GM18507 (cell line): ENCODE results near the gene OR2AG2.

Experiments
- DNase-seq: peaks from one replicate; pipeline ENCODE4 v3.0.0; 2011; ENCODE audit warnings: low read depth; ENCODE audit not compliant: insufficient read length; ENCODE audit errors: extremely low spot score
- FAIRE-seq: peaks from 2 replicates; lab custom pipeline; 2011; peaks lifted over from hg19 to GRCh38; lab: Jason Lieb, UNC

Gene OR2AG2

DNA sequence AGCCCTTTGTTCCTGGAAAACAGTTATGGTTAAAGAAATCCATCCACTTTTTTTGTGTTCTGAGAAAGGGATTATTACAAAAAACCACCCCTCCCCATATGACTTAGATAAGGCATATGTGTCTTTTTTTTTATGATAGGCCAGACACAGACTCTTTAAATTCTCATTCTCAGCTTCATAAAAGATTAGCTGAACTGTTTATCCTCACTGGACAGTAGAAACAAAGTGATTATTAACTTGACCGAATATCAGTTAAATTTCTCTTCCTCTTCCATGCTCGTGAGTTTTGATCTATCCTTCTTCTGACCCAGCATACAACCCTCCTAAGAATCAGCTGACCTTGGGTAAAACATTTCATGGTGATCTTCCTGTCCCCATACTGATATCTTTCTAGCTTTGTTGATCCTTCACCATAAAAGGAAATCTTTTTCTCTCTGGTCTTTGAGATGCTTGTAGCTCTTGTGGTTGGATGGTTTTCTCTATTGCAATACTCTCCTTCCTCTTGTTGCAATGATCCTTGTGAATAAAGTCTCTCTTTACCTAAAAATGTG, 26.2 kb downstream of the OR2AG2 start:
- peak; percentile 17 for DNase-seq
- peak; percentile 97 for FAIRE-seq

DNA sequence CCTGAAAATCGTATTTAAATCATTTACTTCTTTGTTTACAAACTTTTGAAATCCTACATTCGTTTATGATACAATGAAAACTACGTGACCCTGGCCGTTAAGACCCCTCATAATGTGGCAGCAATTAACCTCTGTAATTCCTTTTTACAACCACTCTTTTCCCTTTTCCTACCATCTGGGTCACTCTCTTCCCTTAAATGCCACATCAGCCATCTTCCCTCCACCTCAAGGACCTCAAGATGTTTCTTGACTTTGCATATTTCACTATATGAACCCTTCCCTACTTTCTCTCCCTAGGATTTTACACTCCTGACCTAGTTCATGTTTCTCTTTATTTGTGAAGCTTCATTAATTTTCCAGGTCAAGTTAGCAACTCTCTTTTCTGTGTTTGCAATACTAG, 26.8 kb downstream of the OR2AG2 start:
- peak; percentile 60 for FAIRE-seq
- DNase-seq, result no peak

- FAIRE-seq, result no peak
Observed at GRCh38 chr11:6742260-6742659, 29.5 kb downstream of the OR2AG2 start.

GRCh38 chr11:6738590-6738989, 33.2 kb downstream of the OR2AG2 start:
- FAIRE-seq (no peak), DNase-seq (no peak)

More at GRCh38 chr11:6742260-6742659, 29.5 kb downstream of the OR2AG2 start:
- DNase-seq, result no peak

DNA sequence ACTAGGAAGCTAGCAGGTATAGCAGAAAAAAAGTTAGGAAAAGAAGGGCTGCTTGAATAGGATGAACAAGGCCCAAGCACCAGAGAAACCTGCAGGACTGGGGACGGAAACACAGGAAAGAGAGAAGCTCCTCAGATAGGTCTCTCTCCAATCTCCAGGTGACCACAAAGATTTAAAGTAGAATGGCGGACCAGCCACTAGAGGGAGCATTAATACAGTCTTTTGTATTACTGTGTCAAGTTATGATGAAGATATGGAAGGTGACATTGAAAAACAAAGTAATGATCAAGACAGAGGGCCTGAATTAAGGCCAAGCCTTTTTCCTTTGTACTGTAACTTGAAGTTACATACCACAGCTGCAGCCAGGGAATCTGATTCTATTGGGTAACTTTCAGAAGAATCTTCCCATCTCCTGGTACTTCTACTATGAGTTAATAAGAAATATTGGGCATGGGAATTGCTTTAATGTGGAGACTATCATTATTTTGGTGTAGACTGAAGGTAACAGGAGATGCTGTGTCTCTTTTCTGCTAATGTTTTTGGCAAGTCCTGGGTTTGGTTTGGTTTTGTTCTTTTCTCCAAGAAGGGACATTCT, 33.8 kb downstream of the OR2AG2 start:
- FAIRE-seq (peak; percentile 94), DNase-seq (peak; percentile 15)

DNA sequence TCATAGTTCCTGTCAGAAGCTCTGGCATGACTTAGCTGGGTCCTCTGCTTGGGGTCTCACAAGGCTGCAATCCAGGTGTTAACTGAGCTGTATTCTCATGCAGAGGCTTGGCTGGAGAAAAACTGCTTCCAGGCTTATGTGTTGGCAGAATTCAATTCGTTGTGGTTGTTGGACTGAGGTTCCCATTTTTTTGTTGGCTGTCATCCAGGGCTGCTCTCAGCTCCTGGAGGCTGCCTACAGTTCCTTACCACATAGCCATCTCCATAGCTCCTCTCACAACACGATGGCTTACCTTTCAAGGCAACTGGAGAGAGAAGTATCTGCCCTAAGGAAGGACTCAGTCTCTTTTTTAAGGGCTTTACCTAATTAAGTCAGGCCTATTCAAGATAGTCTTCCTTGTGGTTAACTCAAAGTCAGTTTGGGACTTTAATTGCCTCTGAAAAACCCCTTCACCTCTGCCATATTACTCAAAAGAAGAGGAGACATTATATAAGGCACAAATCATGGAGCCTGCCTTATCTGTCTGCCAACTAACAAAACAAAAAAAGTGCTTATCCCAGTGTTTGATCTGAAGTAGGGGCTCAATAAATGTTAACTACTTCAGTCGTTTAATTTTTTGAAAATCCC, 35.2 kb downstream of the OR2AG2 start:
- DNase-seq (no peak), FAIRE-seq (no peak)

DNA sequence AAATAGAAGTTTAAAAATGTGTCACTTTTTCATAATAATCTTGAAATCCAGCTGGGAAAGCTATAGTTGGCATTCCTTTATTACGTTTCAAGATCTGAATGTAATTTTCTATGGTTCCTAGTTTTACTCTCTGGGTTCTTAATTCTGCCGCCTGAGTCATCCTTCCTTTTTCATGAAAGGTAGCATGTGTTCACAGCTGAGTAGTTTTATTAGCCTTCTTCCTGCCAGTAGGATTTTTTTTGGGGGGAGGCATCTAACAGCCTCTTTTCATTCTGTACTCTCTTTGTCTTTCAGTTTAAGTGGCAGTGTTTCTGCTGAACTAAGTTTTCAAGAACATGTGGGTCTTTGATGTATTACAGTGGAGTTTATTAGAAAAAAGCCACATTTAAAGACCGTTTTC, 36.5 kb downstream of the OR2AG2 start:
- FAIRE-seq (no peak), DNase-seq (no peak)

- no peak for DNase-seq
- FAIRE-seq, result no peak
Observed at GRCh38 chr11:6734616-6735015, 37.2 kb downstream of the OR2AG2 start.

GRCh38 chr11:6733326-6734275, 38.2 kb downstream of the OR2AG2 start:
- FAIRE-seq, result no peak
- DNase-seq, result no peak

GRCh38 chr11:6727971-6728760, 43.6 kb downstream of the OR2AG2 start:
- no peak for FAIRE-seq
- no peak for DNase-seq

DNA sequence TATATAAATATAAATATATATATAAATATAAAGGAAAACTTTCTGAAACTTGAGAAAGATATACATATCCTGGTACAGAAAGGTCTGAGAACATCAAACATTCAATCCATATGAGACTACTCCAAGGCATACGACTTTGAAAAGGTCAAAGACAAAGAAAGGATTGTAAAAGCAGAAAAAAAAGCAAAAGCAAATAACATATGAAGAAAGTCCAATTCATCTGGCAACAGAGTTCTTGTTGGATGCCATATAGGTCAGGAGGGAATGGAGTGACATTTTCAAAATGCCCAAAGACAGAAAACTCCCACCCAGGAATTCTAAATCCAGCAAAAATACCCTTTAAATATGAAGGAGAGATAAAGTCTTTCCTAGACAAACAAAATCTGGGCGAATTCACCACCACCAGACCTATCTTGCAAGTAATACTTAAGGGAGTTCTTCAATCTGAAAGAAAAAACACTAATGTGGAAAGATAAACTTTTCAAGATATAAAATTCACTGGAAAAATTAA, 46.3 kb downstream of the OR2AG2 start:
- DNase-seq, result no peak
- no peak for FAIRE-seq

GRCh38 chr11:6724013-6724412, 47.8 kb downstream of the OR2AG2 start:
- DNase-seq, result no peak
- no peak for FAIRE-seq

DNA sequence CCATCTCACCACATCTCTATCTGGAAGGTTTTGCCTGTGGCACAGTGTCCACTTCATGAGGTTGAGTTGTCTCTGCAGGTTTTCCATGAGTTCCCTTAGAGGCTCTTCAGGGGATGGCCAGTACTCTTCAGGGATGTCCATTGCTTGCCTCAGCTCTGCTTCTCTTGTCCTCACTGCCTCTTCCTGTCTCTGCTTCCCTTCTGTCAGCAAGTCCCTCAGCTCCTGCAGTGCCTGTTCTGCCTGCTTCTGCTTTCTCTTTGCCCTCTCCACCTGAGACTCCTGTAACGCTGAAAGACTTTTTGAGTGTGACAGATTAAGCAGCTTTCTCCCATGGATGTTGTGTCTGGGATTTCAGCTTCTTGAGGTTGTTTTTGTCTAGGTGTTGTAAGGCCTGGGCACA, 50.4 kb downstream of the OR2AG2 start:
- DNase-seq (no peak), FAIRE-seq (no peak)

- FAIRE-seq (no peak), DNase-seq (no peak)
Observed at GRCh38 chr11:6719576-6719975, 52.2 kb downstream of the OR2AG2 start.

DNA sequence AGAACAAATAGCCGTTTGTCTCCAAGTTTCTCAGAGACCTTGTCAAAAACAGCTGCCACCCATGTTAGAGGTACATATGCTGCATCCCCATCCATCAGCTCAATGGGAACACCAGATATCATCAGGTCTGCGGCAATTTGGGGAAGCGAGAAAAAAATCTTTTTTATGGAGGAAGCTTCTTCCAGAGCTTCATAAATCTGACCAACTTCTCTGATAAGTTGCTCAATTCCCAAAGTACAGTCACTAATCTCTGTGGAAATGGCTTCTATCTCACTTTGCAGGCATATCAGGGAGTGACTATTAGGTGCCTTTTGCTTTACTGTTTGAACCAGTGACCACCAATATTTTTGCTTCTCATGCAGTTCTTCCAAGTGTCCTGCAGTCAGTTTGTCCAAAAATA, 54.4 kb downstream of the OR2AG2 start:
- FAIRE-seq (no peak), DNase-seq (no peak)
